ENCODE measurements around the gene FCN2.

DNA sequence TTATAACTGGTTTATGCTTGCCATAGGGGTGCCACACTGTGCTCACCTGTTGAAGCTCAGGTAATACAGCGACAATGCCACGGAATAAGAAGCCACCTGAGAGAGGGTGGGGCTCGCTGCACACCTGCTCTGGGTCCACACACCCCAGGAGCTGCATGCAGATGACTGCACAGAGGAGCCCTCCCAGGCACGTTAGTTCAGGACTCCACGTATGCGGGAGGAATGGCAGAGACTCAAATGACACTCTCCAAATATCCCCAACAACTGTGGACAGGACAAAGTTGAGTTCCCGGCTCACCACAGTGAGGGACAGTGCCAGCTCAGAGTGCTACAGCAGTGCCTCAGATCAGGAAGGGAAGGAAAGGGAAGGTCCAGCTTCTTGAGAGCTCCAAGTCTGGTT is 42.9 kb downstream of the FCN2 start:
- TF ChIP-seq ZNF146 (tag by site-specific recombination; IDR thresholded peaks at IDR 0.05), result no peak
- TF ChIP-seq TRIM28 (IDR thresholded peaks at IDR 0.05; ENCODE audit: borderline replicate concordance, low read length), result no peak
- TF ChIP-seq, protein P1, sequence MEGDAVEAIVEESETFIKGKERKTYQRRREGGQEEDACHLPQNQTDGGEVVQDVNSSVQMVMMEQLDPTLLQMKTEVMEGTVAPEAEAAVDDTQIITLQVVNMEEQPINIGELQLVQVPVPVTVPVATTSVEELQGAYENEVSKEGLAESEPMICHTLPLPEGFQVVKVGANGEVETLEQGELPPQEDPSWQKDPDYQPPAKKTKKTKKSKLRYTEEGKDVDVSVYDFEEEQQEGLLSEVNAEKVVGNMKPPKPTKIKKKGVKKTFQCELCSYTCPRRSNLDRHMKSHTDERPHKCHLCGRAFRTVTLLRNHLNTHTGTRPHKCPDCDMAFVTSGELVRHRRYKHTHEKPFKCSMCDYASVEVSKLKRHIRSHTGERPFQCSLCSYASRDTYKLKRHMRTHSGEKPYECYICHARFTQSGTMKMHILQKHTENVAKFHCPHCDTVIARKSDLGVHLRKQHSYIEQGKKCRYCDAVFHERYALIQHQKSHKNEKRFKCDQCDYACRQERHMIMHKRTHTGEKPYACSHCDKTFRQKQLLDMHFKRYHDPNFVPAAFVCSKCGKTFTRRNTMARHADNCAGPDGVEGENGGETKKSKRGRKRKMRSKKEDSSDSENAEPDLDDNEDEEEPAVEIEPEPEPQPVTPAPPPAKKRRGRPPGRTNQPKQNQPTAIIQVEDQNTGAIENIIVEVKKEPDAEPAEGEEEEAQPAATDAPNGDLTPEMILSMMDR (tag by site-specific recombination; IDR thresholded peaks at IDR 0.05), result no peak
- TF ChIP-seq YY1 (tag by site-specific recombination; IDR thresholded peaks at IDR 0.05), result no peak
- no peak for TF ChIP-seq MZF1 (tag by site-specific recombination; IDR thresholded peaks at IDR 0.05; ENCODE audit: borderline replicate concordance)
- no peak for TF ChIP-seq ATF2 (tag by site-specific recombination; IDR thresholded peaks at IDR 0.05; ENCODE audit: low read depth)
- no peak for TF ChIP-seq ZNF626 (tag by site-specific recombination; IDR thresholded peaks at IDR 0.05)
- TF ChIP-seq, protein P2, sequence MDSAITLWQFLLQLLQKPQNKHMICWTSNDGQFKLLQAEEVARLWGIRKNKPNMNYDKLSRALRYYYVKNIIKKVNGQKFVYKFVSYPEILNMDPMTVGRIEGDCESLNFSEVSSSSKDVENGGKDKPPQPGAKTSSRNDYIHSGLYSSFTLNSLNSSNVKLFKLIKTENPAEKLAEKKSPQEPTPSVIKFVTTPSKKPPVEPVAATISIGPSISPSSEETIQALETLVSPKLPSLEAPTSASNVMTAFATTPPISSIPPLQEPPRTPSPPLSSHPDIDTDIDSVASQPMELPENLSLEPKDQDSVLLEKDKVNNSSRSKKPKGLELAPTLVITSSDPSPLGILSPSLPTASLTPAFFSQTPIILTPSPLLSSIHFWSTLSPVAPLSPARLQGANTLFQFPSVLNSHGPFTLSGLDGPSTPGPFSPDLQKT (IDR thresholded peaks at IDR 0.05; ENCODE audit: borderline replicate concordance, low read depth, low read length), result no peak

All from HEK293 (cell line).